KOPT-K1 (cell line): Measurements from ENCODE around the gene ATG2B.

Experiments used
- H3K27ac ChIP-seq: fragments of 200-600 bp; sonication (generic); 2 replicates; pipeline ENCODE4 v1.5.1; 2016; ENCODE audit warnings: antibody characterized with exemption, mild to moderate bottlenecking, low read depth, low read length; ENCODE audit not compliant: poor library complexity, severe bottlenecking
- H3K36me3 ChIP-seq: fragments of 200-600 bp; sonication (generic); 2 replicates; pipeline ENCODE4 v1.5.1; 2017; ENCODE audit warnings: antibody characterized with exemption, mild to moderate bottlenecking, low read length, moderate library complexity; ENCODE audit not compliant: insufficient read depth
- H3K9me3 ChIP-seq: fragments of 200-600 bp; sonication (generic); 2 replicates; pipeline ENCODE4 v1.5.1; 2017; ENCODE audit warnings: antibody characterized with exemption, low read length, mild to moderate bottlenecking; ENCODE audit not compliant: insufficient read depth, poor library complexity, severe bottlenecking

The ATG2B gene, protein sequence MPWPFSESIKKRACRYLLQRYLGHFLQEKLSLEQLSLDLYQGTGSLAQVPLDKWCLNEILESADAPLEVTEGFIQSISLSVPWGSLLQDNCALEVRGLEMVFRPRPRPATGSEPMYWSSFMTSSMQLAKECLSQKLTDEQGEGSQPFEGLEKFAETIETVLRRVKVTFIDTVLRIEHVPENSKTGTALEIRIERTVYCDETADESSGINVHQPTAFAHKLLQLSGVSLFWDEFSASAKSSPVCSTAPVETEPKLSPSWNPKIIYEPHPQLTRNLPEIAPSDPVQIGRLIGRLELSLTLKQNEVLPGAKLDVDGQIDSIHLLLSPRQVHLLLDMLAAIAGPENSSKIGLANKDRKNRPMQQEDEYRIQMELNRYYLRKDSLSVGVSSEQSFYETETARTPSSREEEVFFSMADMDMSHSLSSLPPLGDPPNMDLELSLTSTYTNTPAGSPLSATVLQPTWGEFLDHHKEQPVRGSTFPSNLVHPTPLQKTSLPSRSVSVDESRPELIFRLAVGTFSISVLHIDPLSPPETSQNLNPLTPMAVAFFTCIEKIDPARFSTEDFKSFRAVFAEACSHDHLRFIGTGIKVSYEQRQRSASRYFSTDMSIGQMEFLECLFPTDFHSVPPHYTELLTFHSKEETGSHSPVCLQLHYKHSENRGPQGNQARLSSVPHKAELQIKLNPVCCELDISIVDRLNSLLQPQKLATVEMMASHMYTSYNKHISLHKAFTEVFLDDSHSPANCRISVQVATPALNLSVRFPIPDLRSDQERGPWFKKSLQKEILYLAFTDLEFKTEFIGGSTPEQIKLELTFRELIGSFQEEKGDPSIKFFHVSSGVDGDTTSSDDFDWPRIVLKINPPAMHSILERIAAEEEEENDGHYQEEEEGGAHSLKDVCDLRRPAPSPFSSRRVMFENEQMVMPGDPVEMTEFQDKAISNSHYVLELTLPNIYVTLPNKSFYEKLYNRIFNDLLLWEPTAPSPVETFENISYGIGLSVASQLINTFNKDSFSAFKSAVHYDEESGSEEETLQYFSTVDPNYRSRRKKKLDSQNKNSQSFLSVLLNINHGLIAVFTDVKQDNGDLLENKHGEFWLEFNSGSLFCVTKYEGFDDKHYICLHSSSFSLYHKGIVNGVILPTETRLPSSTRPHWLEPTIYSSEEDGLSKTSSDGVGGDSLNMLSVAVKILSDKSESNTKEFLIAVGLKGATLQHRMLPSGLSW (N-terminal part only)

DNA sequence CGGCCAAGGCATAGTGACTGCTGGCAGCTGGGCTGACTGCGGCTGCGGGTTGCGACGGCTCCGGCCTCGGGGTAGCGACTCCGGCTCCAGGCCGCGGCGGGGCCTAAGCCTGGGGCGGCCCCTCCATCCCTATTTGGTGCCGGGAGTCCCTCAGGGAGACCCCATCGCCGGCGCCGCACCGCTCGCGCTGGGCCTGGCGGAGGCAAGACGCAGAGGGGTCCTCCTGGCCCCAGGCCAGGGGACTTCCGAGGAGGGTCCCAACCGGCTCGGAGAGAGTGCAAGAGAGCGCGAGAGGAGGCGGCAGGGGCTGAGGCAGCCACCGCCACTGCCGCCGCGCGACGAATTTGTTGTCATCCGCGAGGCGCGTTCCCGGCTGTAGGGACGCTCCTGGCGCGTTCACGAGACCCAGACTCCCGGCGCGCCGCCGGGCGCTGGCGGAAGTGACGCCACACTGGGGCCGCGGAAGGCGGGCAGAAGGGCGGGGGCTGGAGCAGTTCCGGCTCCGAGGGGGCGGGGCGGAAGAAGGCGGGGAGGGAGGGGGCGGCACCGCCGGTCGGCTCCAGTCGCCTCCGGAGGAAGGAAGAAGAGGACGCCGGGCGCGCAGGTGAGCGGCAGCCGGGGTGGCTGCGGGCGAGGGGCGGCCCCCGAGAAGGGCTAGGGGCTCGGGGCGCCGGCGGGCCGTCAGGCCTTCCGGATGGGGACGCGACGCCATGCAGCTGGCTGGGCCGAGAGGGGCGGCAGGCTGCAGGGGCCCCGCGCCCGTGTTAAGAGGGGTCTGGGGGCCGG, at the start of gene ATG2B, which contains the start of gene GSKIP:
Gene ATG2B (minus strand): TSS at position 377 of the 786 bp plus-strand sequence. CDS start 365 bp downstream, at position 12.
Gene GSKIP (plus strand): TSS at position 562 of the 786 bp plus-strand sequence. CDS start 18,722 bp downstream, outside the sequence.
- Histone ChIP-seq H3K9me3 (no peaks in the 10 kb centered on the region), H3K27ac (peak within 1 kb of the TSS; percentile 67), H3K36me3 (no peaks in the 10 kb centered on the region)

DNA sequence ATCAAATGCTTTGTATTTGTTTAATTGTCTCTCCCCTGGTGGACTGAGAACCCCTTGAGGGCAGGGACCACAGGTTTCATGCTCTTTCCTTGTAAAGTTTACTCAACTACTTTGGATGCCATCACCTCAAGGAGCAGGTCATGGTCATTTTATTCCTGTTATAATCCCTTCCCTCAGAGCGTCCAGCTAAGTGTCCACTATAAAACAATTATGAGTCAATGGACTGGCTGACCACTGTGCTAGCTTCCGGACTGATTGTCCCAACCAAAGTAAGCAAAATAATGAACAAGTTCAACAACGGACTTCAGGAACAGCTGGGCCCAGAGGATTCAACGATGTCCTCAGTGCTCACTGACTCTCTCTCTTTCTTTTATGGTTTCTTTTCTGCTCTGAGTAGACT, 47.0 kb upstream of the ATG2B start:
- Histone ChIP-seq H3K9me3 (no peaks in the 10 kb centered on the region), H3K36me3 (no peaks in the 10 kb centered on the region), H3K27ac (no peak overlapping the region)

DNA sequence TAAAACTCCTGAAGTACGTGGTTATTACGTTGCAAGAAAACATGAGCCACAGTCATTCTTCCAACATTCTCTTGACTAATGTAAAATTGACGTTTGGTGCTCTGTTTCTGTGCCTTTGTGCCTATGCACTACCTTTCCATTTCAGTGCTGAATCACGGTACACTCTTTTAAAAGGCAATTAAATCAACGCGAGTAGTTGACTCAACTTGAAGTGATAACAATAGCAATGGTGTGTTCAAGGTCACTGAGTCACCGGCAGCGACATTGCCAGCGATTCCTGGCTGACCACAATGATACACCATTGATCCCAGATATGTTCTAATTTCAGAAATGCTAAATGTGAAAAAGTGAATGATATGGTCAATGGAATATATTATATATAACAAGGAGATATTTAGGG, 46.6 kb upstream of the ATG2B start:
- H3K36me3 ChIP-seq, result no peaks in the 10 kb centered on the region
- H3K27ac ChIP-seq, result no peak overlapping the region

DNA sequence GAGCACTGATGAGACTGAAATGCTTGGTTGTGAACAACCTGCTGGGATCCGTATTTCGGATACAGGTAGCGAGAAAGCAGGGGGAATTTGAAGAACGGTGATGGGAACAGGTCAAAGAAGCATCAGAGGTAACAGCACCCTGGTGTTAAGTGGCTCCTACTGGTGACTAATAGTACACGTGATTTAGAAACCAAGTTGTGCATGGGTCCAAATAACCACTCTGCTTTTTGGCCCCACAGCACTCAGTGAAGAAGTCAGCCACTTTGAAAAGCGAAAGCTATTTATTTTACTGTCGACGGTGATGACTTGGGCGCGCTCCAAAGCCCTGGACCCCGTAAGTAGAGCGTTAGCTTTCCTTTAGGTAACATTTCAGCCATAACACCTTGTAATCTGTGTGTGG, 45.5 kb upstream of the ATG2B start:
- no peaks in the 10 kb centered on the region for H3K36me3 ChIP-seq
- no peak overlapping the region for H3K27ac ChIP-seq
- H3K9me3 ChIP-seq, result no peaks in the 10 kb centered on the region

More for the DNA sequence above, 46.6 kb upstream of the ATG2B start:
- H3K9me3 ChIP-seq, result no peaks in the 10 kb centered on the region

DNA sequence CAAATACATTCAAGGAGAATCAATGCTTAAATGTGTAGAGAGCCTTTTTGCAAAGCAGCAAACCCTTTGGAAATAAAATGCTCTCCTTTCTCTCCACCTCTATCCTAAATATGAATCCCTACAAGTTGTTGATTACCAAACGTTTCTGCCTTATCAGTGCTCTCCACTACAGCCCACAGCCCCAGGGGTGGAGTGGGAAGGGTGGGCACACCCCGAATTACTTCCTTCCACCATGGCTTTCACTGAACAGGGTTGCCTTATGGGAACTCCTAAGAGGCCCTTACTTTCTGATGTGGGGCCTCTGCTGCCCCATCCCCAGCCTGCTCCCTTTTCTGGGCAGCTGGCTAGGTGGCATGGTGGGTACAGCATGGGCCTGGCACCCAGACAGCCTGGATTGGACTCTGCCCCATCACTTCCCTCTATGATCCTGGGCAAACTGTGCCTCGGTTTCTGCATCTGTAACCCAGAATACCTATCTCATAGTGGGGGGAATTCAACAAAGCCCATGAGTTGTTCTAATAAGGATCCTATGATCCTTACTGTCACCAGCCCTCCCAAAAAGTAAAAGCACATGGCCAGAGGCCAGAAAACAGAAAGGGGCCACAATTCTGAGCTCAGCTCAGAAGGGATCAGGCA, 44.9 kb upstream of the ATG2B start:
- H3K36me3 ChIP-seq, result no peaks in the 10 kb centered on the region
- H3K27ac ChIP-seq, result no peak overlapping the region
- H3K9me3 ChIP-seq, result no peaks in the 10 kb centered on the region

DNA sequence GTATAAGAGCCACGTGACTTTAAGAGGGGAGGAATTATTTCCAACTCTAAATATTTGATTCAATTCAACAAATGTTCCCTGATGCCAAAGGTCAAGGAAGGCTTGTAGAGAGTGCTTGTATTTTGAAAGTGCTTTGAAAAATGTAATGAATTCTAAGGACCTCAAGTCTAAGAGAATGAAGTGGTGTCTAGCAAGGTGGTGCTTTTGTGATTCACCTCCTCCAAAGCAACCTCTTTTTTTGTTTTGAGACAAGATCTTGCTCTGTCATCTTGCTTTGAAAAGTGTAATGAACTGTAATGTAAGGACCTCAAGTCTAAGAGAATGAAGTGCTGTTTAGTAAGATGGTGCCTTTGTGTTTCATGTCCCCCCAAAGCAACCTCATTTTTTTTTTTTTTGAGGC, 42.5 kb upstream of the ATG2B start:
- Histone ChIP-seq H3K9me3 (no peaks in the 10 kb centered on the region), H3K27ac (no peak overlapping the region), H3K36me3 (no peaks in the 10 kb centered on the region)

DNA sequence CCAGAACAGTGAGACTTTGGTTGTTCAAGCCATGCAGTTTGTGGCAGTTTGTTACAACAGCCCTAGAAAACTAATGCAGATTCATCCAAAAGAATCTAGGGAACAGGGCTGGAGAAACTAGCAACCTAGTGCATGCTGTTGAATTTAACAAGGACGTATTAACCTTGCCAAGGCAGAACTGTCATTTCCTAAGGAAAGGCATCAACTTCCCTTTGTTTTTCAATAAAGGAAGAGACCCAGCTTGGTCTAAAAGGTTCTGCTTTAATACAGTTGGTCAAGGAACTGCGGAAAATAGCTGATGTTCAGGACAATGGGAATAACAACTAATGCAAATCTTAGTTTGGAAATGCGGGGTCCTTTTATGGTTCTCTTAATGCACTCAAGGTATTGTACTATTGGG, 40.3 kb upstream of the ATG2B start:
- no peaks in the 10 kb centered on the region for H3K36me3 ChIP-seq
- H3K9me3 ChIP-seq, result no peaks in the 10 kb centered on the region
- no peak overlapping the region for H3K27ac ChIP-seq

DNA sequence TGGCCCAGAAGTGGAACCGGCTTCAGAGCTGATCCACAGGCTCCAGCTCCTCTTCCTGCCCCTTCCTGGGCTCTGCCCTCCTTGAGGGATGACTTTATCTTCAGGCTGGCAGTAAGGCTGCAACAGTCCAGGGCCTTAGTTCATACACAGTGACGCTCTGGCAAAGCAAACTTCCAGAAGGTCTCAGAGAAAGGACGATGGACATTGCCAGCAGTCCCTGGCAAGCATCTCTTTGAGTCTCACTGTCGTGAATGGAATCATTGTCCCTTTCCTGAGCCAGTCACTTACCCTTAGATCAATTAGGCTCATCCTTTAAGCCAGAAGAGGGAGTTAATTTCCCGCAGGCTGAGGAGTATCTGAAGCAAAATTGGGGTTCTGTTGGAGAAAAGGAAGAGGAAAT, 37.4 kb upstream of the ATG2B start:
- no peak overlapping the region for H3K27ac ChIP-seq
- H3K36me3 ChIP-seq, result no peaks in the 10 kb centered on the region
- H3K9me3 ChIP-seq, result no peaks in the 10 kb centered on the region

DNA sequence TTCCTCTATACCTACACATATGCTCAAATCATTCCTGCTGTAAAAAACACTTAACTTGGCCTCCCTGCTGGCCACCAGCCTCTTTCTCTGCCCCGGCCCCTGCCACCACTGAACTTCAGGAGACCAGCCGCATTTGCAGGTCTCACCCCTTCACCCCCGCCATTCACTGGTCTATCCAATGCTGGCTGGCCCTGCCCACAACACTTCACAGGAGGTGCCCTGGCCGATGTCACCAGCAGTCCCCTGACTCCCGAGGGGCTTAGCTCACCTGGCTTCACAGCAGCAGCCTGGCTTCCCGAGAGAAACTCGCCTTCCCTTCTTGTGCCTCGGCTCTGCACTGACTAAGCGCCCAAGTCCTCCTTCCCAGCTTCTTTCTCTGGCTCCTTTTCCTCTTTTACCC, 36.3 kb upstream of the ATG2B start:
- Histone ChIP-seq H3K9me3 (no peaks in the 10 kb centered on the region), H3K27ac (no peak overlapping the region), H3K36me3 (no peaks in the 10 kb centered on the region)

DNA sequence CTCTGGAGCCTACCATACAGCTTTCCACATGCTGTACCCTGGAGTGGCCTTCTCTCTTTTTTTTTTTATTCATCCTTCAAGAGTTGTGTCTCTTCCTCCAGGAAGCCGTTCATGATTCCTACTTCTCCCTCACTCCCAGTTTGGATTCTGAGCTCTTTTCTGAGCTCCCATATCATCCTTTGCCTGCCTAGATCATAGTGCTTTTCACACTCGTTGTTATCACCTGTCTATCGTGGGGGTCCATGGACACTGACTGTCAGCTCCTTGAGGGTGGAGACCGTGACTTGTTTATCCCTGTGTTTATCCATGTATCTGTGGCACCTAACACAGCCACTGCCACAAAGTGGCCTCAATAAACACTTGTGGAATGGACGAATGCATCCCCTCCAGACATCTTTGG, 35.8 kb upstream of the ATG2B start:
- Histone ChIP-seq H3K36me3 (no peaks in the 10 kb centered on the region), H3K27ac (no peak overlapping the region), H3K9me3 (no peaks in the 10 kb centered on the region)

DNA sequence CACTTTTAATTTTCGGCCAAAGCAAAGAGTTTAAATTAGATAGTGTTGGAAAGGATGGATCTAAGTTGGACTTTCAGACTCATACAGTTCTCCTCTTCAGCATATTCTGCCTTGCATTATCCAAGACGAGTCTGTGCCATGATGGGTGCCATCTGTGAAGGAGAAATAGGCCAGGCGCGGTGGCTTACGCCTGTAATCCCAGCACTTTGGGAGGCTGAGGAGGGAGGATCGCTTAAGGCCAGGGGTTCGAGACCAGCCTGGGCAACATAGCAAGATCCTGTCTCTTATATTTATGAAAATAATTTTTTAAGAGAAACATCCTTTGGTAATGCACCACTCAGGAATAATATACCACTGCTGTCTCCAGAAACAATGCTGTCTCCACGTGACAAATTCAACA, 35.3 kb upstream of the ATG2B start:
- Histone ChIP-seq H3K9me3 (no peaks in the 10 kb centered on the region), H3K36me3 (no peaks in the 10 kb centered on the region), H3K27ac (no peak overlapping the region)

DNA sequence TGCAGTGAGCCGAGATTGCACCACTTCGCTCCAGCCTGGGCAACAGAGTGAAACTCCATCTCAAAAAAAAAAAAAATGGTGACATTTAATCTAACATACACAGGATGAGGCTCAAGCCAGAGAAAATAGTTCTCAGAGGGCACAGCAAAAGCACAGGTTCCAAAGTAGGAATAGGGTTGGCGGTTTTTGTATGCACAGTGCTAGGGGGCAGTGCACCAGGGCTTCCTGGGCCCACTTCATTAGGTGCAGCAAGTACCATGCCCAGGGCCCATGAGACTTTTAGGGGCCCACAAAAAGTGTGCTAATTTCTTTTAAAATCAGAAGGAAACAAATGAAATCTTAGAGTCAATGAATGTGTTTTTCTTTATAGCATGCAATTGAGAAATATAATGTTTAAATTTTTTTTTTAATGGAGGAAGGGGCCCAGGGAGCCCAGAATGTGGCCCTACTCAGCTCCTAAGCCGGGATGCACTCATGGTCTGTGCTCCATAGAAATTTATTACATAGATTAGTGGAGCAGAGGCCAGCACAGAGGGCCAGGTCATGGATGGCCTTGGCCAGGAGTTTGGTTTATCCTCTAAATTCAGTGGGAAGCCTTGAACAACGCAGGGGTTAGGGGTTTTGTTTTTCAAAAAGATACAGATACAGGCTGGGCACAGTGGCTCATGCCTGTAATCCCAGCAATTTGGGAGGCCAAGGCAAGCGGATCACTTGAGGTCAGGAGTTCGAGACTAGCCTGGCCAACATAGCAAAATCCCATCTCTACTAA, 31.1 kb upstream of the ATG2B start:
- H3K36me3 ChIP-seq, result no peaks in the 10 kb centered on the region
- H3K27ac ChIP-seq, result no peak overlapping the region

DNA sequence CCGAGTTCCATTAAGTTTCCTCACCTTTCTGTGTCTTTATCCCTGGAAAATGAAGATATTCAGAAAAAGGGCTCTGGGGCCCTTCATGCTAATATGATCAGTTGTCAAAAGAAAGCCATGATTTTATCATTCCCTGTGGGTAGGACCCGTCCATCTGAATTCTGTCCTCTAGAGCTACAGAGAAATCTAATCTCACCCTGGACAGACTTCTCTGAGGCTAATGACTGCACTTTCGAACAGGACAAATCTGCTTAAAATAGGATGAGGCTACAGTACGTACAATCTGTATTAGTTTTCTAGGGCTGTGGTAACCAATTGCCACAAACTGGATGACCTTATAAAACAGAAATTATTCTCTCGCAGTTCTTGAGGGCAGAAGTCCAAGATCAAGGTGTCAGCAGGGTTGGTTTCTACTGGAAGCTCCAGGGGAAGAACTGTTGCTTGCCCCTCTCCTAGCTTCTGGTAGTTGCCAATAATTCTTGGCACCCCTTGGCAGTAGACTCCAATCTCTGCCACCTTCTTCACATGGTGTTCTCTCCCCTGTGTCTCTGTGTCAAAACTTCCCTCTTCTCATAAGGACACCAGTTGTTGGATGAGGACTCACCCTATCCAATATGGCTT, 30.0 kb upstream of the ATG2B start:
- no peaks in the 10 kb centered on the region for H3K9me3 ChIP-seq
- no peak overlapping the region for H3K27ac ChIP-seq
- no peaks in the 10 kb centered on the region for H3K36me3 ChIP-seq

More for the DNA sequence above, 31.1 kb upstream of the ATG2B start:
- H3K9me3 ChIP-seq, result no peaks in the 10 kb centered on the region
